SH-SY5Y (cell line): ENCODE results near the gene ESPN.

Source experiments
- GATA2 ChIP-seq: IDR thresholded peaks from 2 replicates; pipeline ENCODE4 v1.6.1; 2011; ENCODE audit warnings: mild to moderate bottlenecking, low read depth, low read length
- GATA3 ChIP-seq: IDR thresholded peaks from 2 replicates; pipeline ENCODE4 v1.6.1; 2011; ENCODE audit warnings: low read depth, mild to moderate bottlenecking, low read length, moderate library complexity

DNA sequence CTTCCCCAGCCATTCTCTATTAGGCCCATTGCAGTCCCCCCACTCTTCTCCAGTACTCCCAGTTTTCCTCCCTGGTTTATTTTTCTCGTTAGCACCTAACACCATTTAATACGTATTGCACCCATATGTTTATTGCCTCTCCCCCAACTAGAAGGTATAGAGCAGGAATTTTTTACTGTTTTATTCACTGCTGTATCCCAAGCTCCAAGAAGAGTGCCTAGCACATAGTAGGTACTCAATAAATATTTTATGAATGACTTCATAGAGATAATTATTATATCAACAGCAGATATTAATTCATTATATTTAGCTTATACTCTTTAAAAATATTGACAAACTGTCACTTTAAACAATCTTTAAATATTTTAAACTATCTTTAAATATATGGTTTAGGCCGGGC is 25.3 kb upstream of the ESPN start:
- TF ChIP-seq GATA2 = no peak
- no peak for TF ChIP-seq GATA3
